ENCODE measurements around the gene RNF213. TPM values are rescaled to one million over a fixed set of nuclear protein-coding genes. Genes with fewer than 3 reads are reported as not detected.

The RNF213 gene
- polyA plus RNA-seq, 3 donors from 2014 or later: 12.7 to 117 (median 25.9) TPM

DNA sequence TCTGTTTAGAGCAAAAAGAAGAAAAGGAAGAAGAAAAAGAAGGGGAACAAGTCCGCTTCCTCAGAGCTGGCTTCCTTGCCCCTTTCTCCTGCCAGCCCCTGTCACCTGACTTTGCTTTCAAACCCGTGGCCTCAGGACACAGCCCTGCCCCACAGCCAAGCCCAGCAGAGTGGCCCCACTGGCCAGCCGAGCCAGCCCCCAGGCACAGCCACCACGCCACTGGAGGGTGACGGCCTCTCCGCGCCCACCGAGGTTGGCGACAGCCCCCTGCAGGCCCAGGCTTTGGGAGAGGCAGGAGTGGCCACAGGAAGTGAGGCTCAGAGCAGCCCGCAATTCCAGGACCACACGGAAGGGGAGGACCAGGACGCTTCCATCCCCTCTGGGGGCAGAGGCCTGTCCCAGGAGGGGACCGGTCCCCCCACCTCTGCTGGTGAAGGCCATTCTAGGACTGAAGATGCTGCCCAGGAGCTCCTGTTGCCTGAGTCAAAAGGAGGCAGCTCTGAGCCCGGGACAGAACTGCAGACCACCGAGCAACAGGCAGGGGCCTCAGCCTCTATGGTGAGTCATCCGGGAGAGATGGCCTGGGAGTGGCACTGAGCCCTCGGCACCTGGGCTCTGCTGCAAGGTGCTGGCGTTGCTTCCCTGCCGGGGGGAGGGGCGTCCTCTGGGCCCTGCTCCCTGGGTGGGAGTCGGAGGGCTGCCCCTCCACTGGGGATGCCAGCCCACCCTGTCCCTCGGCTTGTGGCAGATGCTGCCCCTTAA is 27.3 kb downstream of the RNF213 start:
- Mint-ChIP-seq H3K27ac (peak overlapping the region in 4 of 6 donors; percentile 20 to 74 (median 55)), H3K27me3 (ENCODE audit: low read depth in 3 of 3) (peaks cover 0 to 1% (median 0%) of the 10 kb centered on the region in 3 donors), H3K4me1 (peaks cover 18 to 19% of the 10 kb centered on the region in 2 donors), H3K36me3 (peaks cover 6 to 24% (median 16%) of the 10 kb centered on the region in 3 donors), H3K4me3 (no peak overlapping the region), H3K9me3 (no peaks in the 10 kb centered on the region)
- no peak for DNase-seq

DNA sequence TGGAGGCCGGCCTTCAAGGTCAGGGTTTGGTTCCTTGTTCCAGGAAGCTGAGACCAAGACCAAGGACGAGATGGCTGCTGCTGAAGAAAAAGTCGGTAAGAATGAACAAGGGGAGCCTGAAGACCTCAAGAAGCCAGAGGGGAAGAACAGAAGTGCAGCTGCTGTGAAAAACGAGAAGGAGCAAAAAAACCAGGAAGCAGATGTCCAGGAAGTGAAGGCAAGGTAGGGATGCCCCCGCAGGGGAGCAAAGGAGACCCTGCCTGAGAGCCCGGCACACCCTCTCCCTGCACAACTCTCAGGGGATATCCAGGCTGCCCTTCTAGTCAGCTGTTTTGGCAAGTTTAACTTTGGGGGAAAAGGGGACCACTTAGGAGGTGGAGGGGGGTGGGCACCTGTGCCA is 29.0 kb downstream of the RNF213 start:
- DNase-seq: no peak
- Mint-ChIP-seq H3K4me1 (peaks cover 14 to 21% of the 10 kb centered on the region in 2 donors), H3K4me3 (no peak overlapping the region), H3K9me3 (no peaks in the 10 kb centered on the region), H3K27ac (peak overlapping the region in 5 of 6 donors; percentile 11 to 84 (median 70)), H3K36me3 (peaks cover 13 to 32% (median 23%) of the 10 kb centered on the region in 3 donors), H3K27me3 (ENCODE audit: low read depth in 3 of 3) (peaks cover 0 to 3% (median 0%) of the 10 kb centered on the region in 3 donors)

DNA sequence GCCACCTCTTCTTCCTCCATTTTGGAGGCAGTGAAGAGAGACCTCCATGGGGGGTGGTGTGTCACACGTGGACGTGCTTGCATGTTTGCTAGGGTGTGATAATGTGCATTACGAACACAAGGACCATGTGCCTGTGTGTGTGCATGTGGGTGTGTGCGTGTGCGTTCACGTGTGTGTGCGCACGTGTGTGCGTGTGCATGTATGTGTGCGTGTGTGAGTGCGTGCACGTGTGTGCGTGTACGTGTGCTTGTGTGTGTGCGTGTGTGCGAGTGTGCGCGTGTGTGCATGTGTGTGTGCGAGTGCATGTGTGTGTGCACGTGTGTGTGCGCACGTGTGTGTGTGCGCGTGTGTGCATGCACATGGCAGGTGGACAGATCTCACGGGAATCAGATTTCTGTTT is 29.5 kb downstream of the RNF213 start:
- Mint-ChIP-seq H3K9me3 (no peaks in the 10 kb centered on the region), H3K4me3 (no peak overlapping the region), H3K4me1 (peaks cover 11 to 22% of the 10 kb centered on the region in 2 donors), H3K36me3 (peaks cover 14 to 34% (median 23%) of the 10 kb centered on the region in 3 donors), H3K27ac (peak overlapping the region in 4 of 6 donors; percentile 25 to 81 (median 53)), H3K27me3 (ENCODE audit: low read depth in 3 of 3) (peaks cover 0 to 3% (median 0%) of the 10 kb centered on the region in 3 donors)
- no peak for DNase-seq

DNA sequence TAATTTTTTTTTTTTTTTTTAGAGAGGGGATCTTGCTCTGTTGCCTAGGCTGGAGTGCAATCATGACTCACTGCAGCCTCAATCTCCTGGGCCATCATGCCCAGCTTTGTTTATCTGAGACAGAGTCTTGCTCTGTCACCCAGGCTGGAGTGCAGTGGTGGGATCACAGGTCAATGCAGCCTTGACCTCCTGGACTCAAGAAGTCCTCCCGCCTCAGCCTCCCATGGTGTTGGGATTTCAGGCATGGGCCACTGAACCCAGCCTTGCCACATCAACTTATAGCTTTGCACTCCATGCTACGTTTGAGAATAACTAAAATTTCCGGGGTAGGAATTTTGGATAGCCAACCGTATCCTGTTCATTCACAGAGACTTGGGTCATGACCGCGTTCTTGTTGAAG is 30.6 kb downstream of the RNF213 start:
- H3K4me3 Mint-ChIP-seq: no peak overlapping the region
- H3K4me1 Mint-ChIP-seq: peaks cover 15 to 32% of the 10 kb centered on the region in 2 donors
- peaks cover 0 to 8% (median 0%) of the 10 kb centered on the region in 3 donors for H3K27me3 Mint-ChIP-seq (ENCODE audit: low read depth in 3 of 3)
- peaks cover 22 to 43% (median 28%) of the 10 kb centered on the region in 3 donors for H3K36me3 Mint-ChIP-seq
- peak overlapping the region in 3 of 6 donors; percentile 9 to 19 (median 17) for H3K27ac Mint-ChIP-seq
- no peaks in the 10 kb centered on the region for H3K9me3 Mint-ChIP-seq
- no peak for DNase-seq

DNA sequence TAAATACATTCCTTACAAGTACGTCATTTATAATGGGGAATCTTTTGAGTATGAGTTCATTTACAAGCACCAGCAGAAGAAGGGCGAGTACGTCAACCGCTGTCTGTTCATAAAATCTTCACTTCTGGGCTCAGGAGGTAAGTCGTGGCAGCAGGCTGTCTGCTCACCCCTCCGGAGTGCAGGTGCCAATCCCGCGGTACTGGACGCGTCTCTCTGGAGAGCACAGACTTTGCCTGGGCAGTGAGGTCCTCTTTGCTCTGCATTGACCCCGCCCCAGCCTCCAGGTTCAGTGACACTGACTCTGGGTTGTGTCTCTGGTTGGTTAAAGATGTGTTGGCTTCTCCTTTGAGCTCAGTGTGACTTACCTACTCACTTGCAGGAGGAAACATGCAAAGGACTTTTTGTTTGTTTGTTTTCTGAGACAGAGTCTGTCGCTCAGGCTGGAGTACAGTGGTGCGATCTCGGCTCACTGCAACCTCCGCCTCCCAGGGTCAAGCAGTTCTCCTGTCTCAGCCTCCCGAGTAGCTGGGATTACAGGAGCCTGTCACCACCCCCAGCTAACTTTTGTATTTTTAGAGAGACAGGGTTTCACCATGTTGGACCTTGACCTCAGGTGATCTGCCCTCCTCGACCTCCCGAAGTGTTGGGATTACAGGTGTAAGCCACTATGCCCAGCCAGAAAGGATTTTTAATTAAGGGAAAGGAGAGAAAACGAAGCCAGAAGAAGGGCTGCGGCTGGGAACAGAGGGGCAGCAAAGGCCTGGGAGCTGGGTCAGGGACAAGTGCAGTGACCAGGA is 31.2 kb downstream of the RNF213 start:
- peaks cover 27 to 49% (median 31%) of the 10 kb centered on the region in 3 donors for H3K36me3 Mint-ChIP-seq

DNA sequence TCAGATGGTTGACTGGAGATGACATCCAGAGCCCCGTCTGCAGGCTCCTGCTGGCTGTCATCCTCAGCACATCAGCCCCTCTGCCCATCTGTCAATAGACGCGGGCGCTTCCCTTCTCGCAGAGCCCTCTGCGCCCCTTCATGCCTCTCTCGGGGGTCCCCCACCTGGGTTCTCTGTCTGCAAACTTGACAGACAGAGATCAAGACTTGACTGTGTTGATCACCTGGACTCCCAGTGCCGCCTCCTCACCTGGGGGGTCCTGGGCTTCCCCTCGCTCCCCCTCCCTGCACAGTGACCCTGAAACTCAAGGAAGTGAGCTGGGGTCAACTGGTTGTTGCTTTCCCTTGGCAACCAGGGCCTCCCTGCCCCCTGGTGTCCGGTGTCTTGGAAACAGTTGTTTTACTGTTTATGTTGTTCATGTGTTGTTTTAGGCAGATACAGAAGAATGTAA is 31.9 kb downstream of the RNF213 start:
- H3K4me1 Mint-ChIP-seq: peaks cover 11 to 24% of the 10 kb centered on the region in 2 donors
- DNase-seq: no peak
- H3K4me3 Mint-ChIP-seq: no peak overlapping the region
- peaks cover 0 to 8% (median 0%) of the 10 kb centered on the region in 3 donors for H3K27me3 Mint-ChIP-seq (ENCODE audit: low read depth in 3 of 3)
- peak overlapping the region in 3 of 6 donors; percentile 46 to 77 (median 49) for H3K27ac Mint-ChIP-seq
- H3K36me3 Mint-ChIP-seq: peaks cover 27 to 50% (median 28%) of the 10 kb centered on the region in 3 donors
- H3K9me3 Mint-ChIP-seq: no peaks in the 10 kb centered on the region

More for the DNA sequence above, 31.2 kb downstream of the RNF213 start:
- Mint-ChIP-seq H3K9me3 (no peaks in the 10 kb centered on the region), H3K4me1 (peaks cover 15 to 30% of the 10 kb centered on the region in 2 donors), H3K4me3 (no peak overlapping the region), H3K27ac (peak overlapping the region in 2 of 6 donors; percentile 17 to 19), H3K27me3 (ENCODE audit: low read depth in 3 of 3) (peaks cover 0 to 8% (median 0%) of the 10 kb centered on the region in 3 donors)
- DNase-seq: no peak

DNA sequence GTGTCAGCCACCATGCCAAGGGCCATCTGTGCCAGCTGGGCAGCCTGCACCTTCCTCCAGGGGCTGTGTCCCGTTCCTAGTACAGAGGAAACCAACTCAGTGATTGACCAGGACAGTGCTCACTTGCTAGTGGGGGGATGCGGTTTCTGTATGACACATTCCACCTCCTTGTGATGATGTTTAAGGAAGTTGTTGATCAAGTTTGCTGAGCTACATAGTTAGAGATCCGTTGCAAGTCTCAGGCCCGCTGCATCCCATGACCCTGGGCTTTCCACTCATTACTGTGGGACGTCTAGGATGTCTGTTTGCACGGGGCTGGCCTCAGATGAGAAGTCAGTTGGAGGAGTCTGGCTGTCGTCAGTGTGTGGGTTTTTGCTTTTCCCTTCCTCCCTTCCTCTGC is 33.6 kb downstream of the RNF213 start:
- Mint-ChIP-seq H3K27ac (peak overlapping the region in 5 of 6 donors; percentile 31 to 63 (median 47)), H3K27me3 (ENCODE audit: low read depth in 3 of 3) (peaks cover 0 to 7% (median 0%) of the 10 kb centered on the region in 3 donors), H3K4me3 (no peak overlapping the region), H3K4me1 (peaks cover 9 to 23% of the 10 kb centered on the region in 2 donors), H3K9me3 (no peaks in the 10 kb centered on the region), H3K36me3 (peaks cover 26 to 55% (median 30%) of the 10 kb centered on the region in 3 donors)
- DNase-seq: no peak

DNA sequence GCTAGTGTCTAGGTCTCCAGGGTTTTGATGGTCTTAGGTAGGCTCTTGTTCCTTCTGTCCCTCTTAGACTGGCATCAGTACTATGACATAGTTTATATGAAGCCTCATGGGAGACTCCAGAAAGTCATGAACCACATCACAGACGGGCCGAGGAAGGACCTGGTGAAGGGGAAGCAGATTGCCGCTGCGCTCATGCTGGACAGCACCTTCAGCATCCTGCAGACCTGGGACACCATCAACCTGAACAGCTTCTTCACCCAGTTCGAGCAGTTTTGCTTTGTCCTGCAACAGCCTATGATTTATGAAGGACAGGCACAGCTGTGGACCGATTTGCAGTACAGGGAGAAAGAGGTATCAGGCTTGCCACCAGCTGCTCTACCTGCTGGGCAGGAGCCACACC is 34.0 kb downstream of the RNF213 start:
- no peak for DNase-seq
- Mint-ChIP-seq H3K36me3 (peaks cover 31 to 56% (median 34%) of the 10 kb centered on the region in 3 donors), H3K4me3 (no peak overlapping the region), H3K27ac (peak overlapping the region in 4 of 6 donors; percentile 31 to 63 (median 48)), H3K9me3 (no peaks in the 10 kb centered on the region), H3K4me1 (peaks cover 11 to 25% of the 10 kb centered on the region in 2 donors), H3K27me3 (ENCODE audit: low read depth in 3 of 3) (peaks cover 0 to 7% (median 0%) of the 10 kb centered on the region in 3 donors)

DNA sequence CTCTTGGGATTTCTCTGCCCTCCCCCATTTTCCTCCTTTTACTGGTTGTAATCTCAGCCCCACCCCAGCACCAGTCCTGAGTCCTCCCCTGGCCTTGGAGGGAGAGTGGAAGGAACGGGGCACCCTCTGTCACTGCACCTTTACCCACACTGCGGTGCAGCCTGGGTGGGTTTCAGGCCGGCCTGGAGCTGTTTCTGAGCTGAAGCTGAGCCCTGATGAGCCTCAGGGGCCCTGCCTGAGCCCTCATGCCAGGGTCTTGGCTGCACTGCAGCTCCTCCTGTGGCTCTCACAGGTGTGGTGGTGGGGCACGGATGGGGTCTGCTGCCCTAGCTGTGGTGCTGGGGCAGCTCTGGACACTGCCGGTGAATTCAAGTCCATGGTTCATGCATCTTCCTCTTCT is 34.5 kb downstream of the RNF213 start:
- peaks cover 13 to 30% of the 10 kb centered on the region in 2 donors for H3K4me1 Mint-ChIP-seq
- H3K27ac Mint-ChIP-seq: peak overlapping the region in 3 of 6 donors; percentile 31 to 77 (median 43)
- peaks cover 35 to 57% (median 39%) of the 10 kb centered on the region in 3 donors for H3K36me3 Mint-ChIP-seq
- no peak for DNase-seq
- H3K4me3 Mint-ChIP-seq: no peak overlapping the region
- H3K9me3 Mint-ChIP-seq: no peaks in the 10 kb centered on the region
- H3K27me3 Mint-ChIP-seq (ENCODE audit: low read depth in 3 of 3): peaks cover 0 to 7% (median 0%) of the 10 kb centered on the region in 3 donors

DNA sequence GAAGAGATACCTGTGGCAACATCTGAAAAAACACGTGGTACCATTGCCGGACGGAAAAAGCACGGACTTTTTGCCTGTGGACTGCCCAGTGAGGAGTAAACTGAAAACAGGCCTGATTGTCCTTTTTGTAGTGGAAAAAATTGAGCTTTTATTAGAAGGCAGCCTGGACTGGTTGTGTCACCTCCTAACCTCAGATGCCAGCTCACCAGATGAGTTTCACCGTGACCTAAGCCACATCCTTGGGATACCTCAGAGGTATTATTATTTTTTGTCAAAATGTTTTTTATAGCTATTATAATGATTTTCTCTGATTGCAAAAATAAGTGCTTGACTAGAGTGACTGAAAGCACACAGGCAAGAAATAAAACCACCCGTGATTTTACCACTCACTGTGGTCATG is 34.9 kb downstream of the RNF213 start:
- Mint-ChIP-seq H3K36me3 (peaks cover 33 to 56% (median 40%) of the 10 kb centered on the region in 3 donors), H3K27ac (peak overlapping the region in 3 of 6 donors; percentile 31 to 77 (median 62))

DNA sequence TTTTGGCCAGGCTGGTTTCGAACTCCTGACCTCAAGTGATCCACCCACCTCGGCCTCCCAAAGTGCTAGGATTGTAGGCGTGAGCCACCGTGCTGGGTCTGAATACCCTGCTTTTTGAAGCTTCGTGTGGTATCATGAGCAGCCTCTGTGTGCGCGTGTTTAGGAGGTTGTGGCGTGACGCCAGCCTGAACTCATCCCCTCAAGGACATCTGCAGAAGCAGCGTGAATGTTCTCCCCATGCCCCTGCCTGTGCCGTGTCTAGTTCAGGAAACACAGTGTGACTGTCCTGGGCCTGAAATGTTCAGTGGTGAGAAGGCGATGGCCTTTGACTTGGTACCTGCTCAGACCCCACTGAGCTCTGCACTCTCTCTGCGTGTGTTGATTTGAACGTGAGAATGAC is 35.6 kb downstream of the RNF213 start:
- no peak overlapping the region for H3K4me3 Mint-ChIP-seq
- peaks cover 18 to 37% of the 10 kb centered on the region in 2 donors for H3K4me1 Mint-ChIP-seq
- peaks cover 0 to 7% (median 0%) of the 10 kb centered on the region in 3 donors for H3K27me3 Mint-ChIP-seq (ENCODE audit: low read depth in 3 of 3)
- H3K36me3 Mint-ChIP-seq: peaks cover 39 to 60% (median 44%) of the 10 kb centered on the region in 3 donors
- H3K9me3 Mint-ChIP-seq: no peaks in the 10 kb centered on the region
- H3K27ac Mint-ChIP-seq: peak overlapping the region in 1 of 6 donors; percentile 62
- DNase-seq: no peak

More for the DNA sequence above, 34.9 kb downstream of the RNF213 start:
- Mint-ChIP-seq H3K27me3 (ENCODE audit: low read depth in 3 of 3) (peaks cover 0 to 7% (median 0%) of the 10 kb centered on the region in 3 donors), H3K9me3 (no peaks in the 10 kb centered on the region), H3K4me3 (no peak overlapping the region), H3K4me1 (peaks cover 13 to 30% of the 10 kb centered on the region in 2 donors)
- DNase-seq: no peak

DNA sequence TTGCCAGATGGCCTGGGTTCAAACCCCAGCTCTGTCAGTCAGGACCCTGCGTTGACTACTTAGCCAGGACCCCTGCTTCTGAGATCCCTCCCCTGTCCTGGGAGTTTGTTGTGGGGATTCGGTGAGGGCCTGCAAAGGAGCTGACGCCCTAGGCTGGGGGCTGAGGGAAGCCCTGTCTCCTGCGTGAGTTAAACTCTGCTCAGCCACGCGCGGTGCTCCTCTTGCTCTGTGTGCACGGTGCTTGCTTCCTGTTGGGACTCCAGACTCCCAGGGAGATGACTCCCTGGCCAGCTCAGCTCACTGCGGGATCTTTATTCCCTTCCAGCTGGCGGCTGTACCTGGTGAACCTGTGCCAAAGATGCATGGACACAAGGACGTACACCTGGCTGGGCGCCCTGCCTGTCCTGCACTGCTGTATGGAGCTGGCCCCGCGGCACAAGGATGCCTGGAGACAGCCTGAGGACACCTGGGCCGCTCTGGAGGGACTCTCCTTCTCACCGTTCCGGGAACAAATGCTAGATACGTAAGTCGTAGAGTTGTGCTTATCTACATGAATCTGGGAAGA is 37.4 kb downstream of the RNF213 start:
- Mint-ChIP-seq H3K27ac (peak overlapping the region in 1 of 6 donors; percentile 62), H3K27me3 (ENCODE audit: low read depth in 3 of 3) (peaks cover 0 to 8% (median 0%) of the 10 kb centered on the region in 3 donors), H3K4me3 (no peak overlapping the region), H3K4me1 (peaks cover 20 to 38% of the 10 kb centered on the region in 2 donors), H3K36me3 (peaks cover 46 to 66% (median 51%) of the 10 kb centered on the region in 3 donors), H3K9me3 (peaks cover 0 to 2% (median 0%) of the 10 kb centered on the region in 6 donors)
- DNase-seq: no peak
